B cell (primary cell): Measurements from ENCODE around the gene CYB5RL.

Source experiments
- CTCF ChIP-seq: fragments of 200-600 bp; IDR thresholded peaks from one replicate; pipeline ENCODE4 v1.8.0; 2022; ENCODE audit warnings: antibody characterized with exemption, mild to moderate bottlenecking
- EZH2 ChIP-seq: IDR thresholded peaks from 2 replicates; pipeline ENCODE4 v1.6.1; 2012; ENCODE audit warnings: borderline replicate concordance, low read depth, mild to moderate bottlenecking, moderate library complexity, low read length; ENCODE audit not compliant: insufficient read depth, poor library complexity, severe bottlenecking

GRCh38 chr1:54243022-54243421 lies 43.2 kb upstream of the CYB5RL start:
- TF ChIP-seq CTCF: no peak
- no peak for TF ChIP-seq EZH2
